GM19025 (cell line): Measurements from ENCODE around the gene TSFM.

Source experiments
- ATAC-seq: cut with Tn5 transposase; IDR thresholded peaks from one replicate; pipeline ENCODE4 v1.9.1; 2021; ENCODE audit warnings: mild to moderate bottlenecking, low read depth, moderate library complexity; ENCODE audit not compliant: unreplicated experiment

The TSFM gene

GRCh38 chr12:57745485-57745881 lies 37.1 kb upstream of the TSFM start:
- ATAC-seq, result no peak

GRCh38 chr12:57746025-57746424 lies 36.6 kb upstream of the TSFM start:
- ATAC-seq, result no peak

GRCh38 chr12:57749061-57749460 lies 33.5 kb upstream of the TSFM start:
- ATAC-seq, result no peak

GRCh38 chr12:57750561-57751431 lies 31.8 kb upstream of the TSFM start:
- no peak for ATAC-seq

- ATAC-seq, result no peak
Observed at GRCh38 chr12:57751432-57751787, 31.2 kb upstream of the TSFM start.

- peak; percentile 68 for ATAC-seq
Observed at GRCh38 chr12:57751788-57752667, 30.6 kb upstream of the TSFM start, which contains the start of gene CDK4. Gene CDK4 (minus strand): TSS chr12:57752310. CDS start chr12:57751717, 593 bp downstream.

GRCh38 chr12:57752668-57753000 lies 30.0 kb upstream of the TSFM start:
- no peak for ATAC-seq

- no peak for ATAC-seq
Observed at GRCh38 chr12:57753756-57754337, 28.7 kb upstream of the TSFM start.

GRCh38 chr12:57754411-57755193 lies 28.0 kb upstream of the TSFM start, which contains the start of gene MARCHF9:
Gene MARCHF9 (plus strand): TSS chr12:57755103. CDS start chr12:57755529, 426 bp downstream.
- peak; percentile 23 for ATAC-seq

GRCh38 chr12:57755194-57755453 lies 27.5 kb upstream of the TSFM start:
- no peak for ATAC-seq

GRCh38 chr12:57755454-57756372 lies 26.9 kb upstream of the TSFM start:
- no peak for ATAC-seq

- no peak for ATAC-seq
Observed at GRCh38 chr12:57756406-57757341, 25.9 kb upstream of the TSFM start.

- no peak for ATAC-seq
Observed at GRCh38 chr12:57757771-57758170, 24.8 kb upstream of the TSFM start.

GRCh38 chr12:57758552-57759359 lies 23.8 kb upstream of the TSFM start:
- no peak for ATAC-seq

GRCh38 chr12:57759360-57759980 lies 23.1 kb upstream of the TSFM start:
- no peak for ATAC-seq

GRCh38 chr12:57760347-57760982 lies 22.1 kb upstream of the TSFM start:
- ATAC-seq, result no peak
